PC-9 (cell line): ENCODE measurements around the gene PARP3. TPM values are rescaled to one million over a fixed set of nuclear protein-coding genes. Genes with fewer than 3 reads are reported as not detected.

ENCODE experiments used
- BruUV-seq: library from RNA; stranded (reverse); fragments of 400-500 nt; replicated peaks from 2 replicates; lab custom pipeline; 2021; lab: Mats Ljungman, UMichigan
- CTCF ChIA-PET: fragments of 300-600 bp; sonication (Branson Sonifier 250); formaldehyde crosslinking; loops from one replicate; lab custom pipeline; 2022; ENCODE audit warnings: antibody characterized with exemption; lab: Charles Lee
- POLR2A ChIA-PET: fragments of 300-600 bp; sonication (Branson Sonifier 250); formaldehyde crosslinking; loops from one replicate; lab custom pipeline; 2022; ENCODE audit warnings: antibody characterized with exemption; ENCODE audit not compliant: unreplicated experiment; lab: Charles Lee
- DNase-seq, 2 experiments: peaks; one replicate each; pipeline versions ENCODE4 v3.0.0 to v3.0.0-alpha.2; 2015 to 2022; ENCODE audit warnings: mixed read lengths in 1 of 2
- H2AFZ ChIP-seq: fragments of 200-600 bp; sonication (generic); 2 replicates; pipeline ENCODE4 v1.8.1; 2017; ENCODE audit warnings: antibody characterized with exemption
- H3F3A ChIP-seq: fragments of 200-600 bp; sonication (generic); 2 replicates; pipeline ENCODE4 v1.8.1; 2017; ENCODE audit warnings: antibody characterized with exemption, mild to moderate bottlenecking, low read depth; ENCODE audit not compliant: insufficient read depth
- H3K27ac ChIP-seq: fragments of 200-600 bp; sonication (generic); 2 replicates; pipeline ENCODE4 v1.6.1; 2016; ENCODE audit warnings: mixed run types
- H3K27me3 ChIP-seq: fragments of 200-600 bp; sonication (generic); 2 replicates; pipeline ENCODE4 v1.6.1; 2016; ENCODE audit warnings: low read depth, mixed run types; ENCODE audit not compliant: insufficient read depth
- H3K36me3 ChIP-seq: fragments of 200-600 bp; sonication (generic); 2 replicates; pipeline ENCODE4 v1.6.1; 2016; ENCODE audit warnings: low read depth, mixed run types
- H3K4me1 ChIP-seq: fragments of 200-600 bp; sonication (generic); replicated peaks from 2 replicates; pipeline ENCODE4 v1.6.1; 2016; ENCODE audit warnings: mixed run types; ENCODE audit not compliant: insufficient read depth
- H3K4me2 ChIP-seq: fragments of 200-600 bp; sonication (generic); 2 replicates; pipeline ENCODE4 v1.6.1; 2017; ENCODE audit warnings: mixed run types
- H3K4me3 ChIP-seq: fragments of 200-600 bp; sonication (generic); 2 replicates; pipeline ENCODE4 v1.6.1; 2016; ENCODE audit warnings: mixed run types
- H3K79me2 ChIP-seq: fragments of 200-600 bp; sonication (generic); 2 replicates; pipeline ENCODE4 v1.6.1; 2017; ENCODE audit warnings: low read depth, mixed run types
- H3K9me2 ChIP-seq: fragments of 200-600 bp; sonication (generic); 2 replicates; pipeline ENCODE4 v1.8.1; 2017; ENCODE audit warnings: mild to moderate bottlenecking; ENCODE audit not compliant: insufficient read depth
- H3K9me3 ChIP-seq: fragments of 200-600 bp; sonication (generic); 2 replicates; pipeline ENCODE4 v1.8.1; 2016; ENCODE audit warnings: low read depth; ENCODE audit not compliant: insufficient read depth
- H4K20me1 ChIP-seq: fragments of 200-600 bp; sonication (generic); 2 replicates; pipeline ENCODE4 v1.8.1; 2017; ENCODE audit not compliant: insufficient read depth
- CTCF ChIP-seq: fragments of 200-600 bp; sonication (generic); conservative IDR thresholded peaks from 2 replicates; pipeline ENCODE4 v1.6.1; 2017; ENCODE audit warnings: mixed run types, antibody characterized with exemption, mild to moderate bottlenecking, moderate library complexity
- EZH2 ChIP-seq: fragments of 200-600 bp; sonication (generic); IDR thresholded peaks from 2 replicates; pipeline ENCODE4 v1.8.0; 2017; ENCODE audit warnings: antibody characterized with exemption, low read depth
- intact Hi-C: fragments of 100-400 bp; cut with micrococcal nuclease; formaldehyde crosslinking; loops from one replicate; pipeline ENCODE4 v1.10.0; 2022; ENCODE audit not compliant: unreplicated experiment
- total RNA-seq: library from RNA; stranded (reverse); gene quantifications from 2 replicates; pipeline ENCODE4 v1.2.3, GENCODE V29; 2021

PARP3 gene
- total RNA-seq, 1 experiment from 2014 or later = 24.4 TPM

GRCh38 chr3:51997935-51998596 is 55.9 kb downstream of the PARP3 start:
- peak; percentile 53 to 85 for DNase-seq
- intact Hi-C loops = loop anchor here (1.0 to 2.0 kb wide), 2 partner anchors 59 to 219 kb away; partner anchors contain the start of gene DUSP7
- Histone ChIP-seq H3K36me3 (peaks cover 15% of the 10 kb centered on the region), H3F3A (peaks cover 37% of the 10 kb centered on the region), H3K9me3 (no peaks in the 10 kb centered on the region), H3K79me2 (peaks cover 25% of the 10 kb centered on the region), H3K4me3 (no peak overlapping the region), H3K4me1 (peaks cover 24% of the 10 kb centered on the region), H2AFZ (no peak overlapping the region), H3K27ac (0 out of 2 replicates have a peak overlapping the region, but pooled peaks have one; percentile 5), H3K9me2 (no peaks in the 10 kb centered on the region), H3K4me2 (peak overlapping the region; percentile 58), H3K27me3 (no peaks in the 10 kb centered on the region), H4K20me1 (no peaks in the 10 kb centered on the region)
- CTCF ChIA-PET = no interaction called here
- TF ChIP-seq EZH2 (no peak), CTCF (no peak)
- BruUV-seq = no TSS peak
- POLR2A ChIA-PET = interaction anchor here (0.6 kb wide), 2 partner anchors 16 to 673 kb away, joined by 3 read pairs; no protein-coding TSS in a partner anchor

Other genes starting within 250 kb of the PARP3 start
- 0.13 and 0.25 TPM in 2 replicates for gene GRM2, start 235.3 kb upstream of the PARP3 start, total RNA-seq
- not detected in 2 replicates for gene IQCF6, start 163.1 kb upstream of the PARP3 start, total RNA-seq
- not detected in 2 replicates for gene IQCF2, start 80.7 kb upstream of the PARP3 start, total RNA-seq
- not detected in 2 replicates for gene IQCF5, start 66.8 kb upstream of the PARP3 start, total RNA-seq
- not detected in 2 replicates for gene IQCF1, start 39.0 kb upstream of the PARP3 start, total RNA-seq
- 23.4 and 23.9 TPM in 2 replicates for gene RRP9, start 459 bp upstream of the PARP3 start, total RNA-seq
- not detected in 2 replicates for gene GPR62, start 13.0 kb downstream of the PARP3 start, total RNA-seq
- 14.7 and 17.9 TPM in 2 replicates for gene PCBP4, start 25.1 kb downstream of the PARP3 start, total RNA-seq
- gene ABHD14B, start 31.7 kb downstream of the PARP3 start, total RNA-seq = 63.2 and 64.4 TPM in 2 replicates
- gene ABHD14A, start 32.7 kb downstream of the PARP3 start, total RNA-seq = 7.1 and 9.9 TPM in 2 replicates
- gene ACY1, start 41.2 kb downstream of the PARP3 start, total RNA-seq = 52.2 and 63.3 TPM in 2 replicates
- 942 and 1,278 TPM in 2 replicates for gene RPL29, start 53.5 kb downstream of the PARP3 start, total RNA-seq
- 9.4 and 9.5 TPM in 2 replicates for gene DUSP7, start 114.2 kb downstream of the PARP3 start, total RNA-seq
- 28.8 and 35.0 TPM in 2 replicates for gene POC1A, start 212.1 kb downstream of the PARP3 start, total RNA-seq